ENCODE measurements around the gene LRRC27. TPM values are rescaled to one million over a fixed set of nuclear protein-coding genes. Genes with fewer than 3 reads are reported as not detected.

Gene LRRC27
- total and polyA plus RNA-seq, 8 donors, result 11.7 to 35.1 (median 28.3) TPM

GRCh38 chr10:132355754-132356153 lies 23.8 kb downstream of the LRRC27 start:
- ATAC-seq, result no peak
- H3K27ac ChIP-seq, result no peak overlapping the region
- peak in 1 of 4 donors; percentile 82 for DNase-seq
- peaks cover 0 to 14% of the 10 kb centered on the region in 2 donors for H3K36me3 ChIP-seq
- intact Hi-C loops (cut with DNase I), result no loop called here
- TF ChIP-seq CTCF (IDR thresholded peaks at IDR 0.05), result no peak
- peaks cover 0 to 4% of the 10 kb centered on the region in 2 donors for H3K4me1 ChIP-seq
- no peaks in the 10 kb centered on the region for H3K27me3 ChIP-seq
- H3K4me3 ChIP-seq, result no peak overlapping the region
- H3K9me3 ChIP-seq, result no peaks in the 10 kb centered on the region

GRCh38 chr10:132356621-132357195 lies 24.7 kb downstream of the LRRC27 start:
- peaks cover 0 to 4% of the 10 kb centered on the region in 2 donors for H3K4me1 ChIP-seq
- no peak overlapping the region for H3K27ac ChIP-seq
- no peak for TF ChIP-seq CTCF (IDR thresholded peaks at IDR 0.05)
- intact Hi-C loops (cut with DNase I), result no loop called here
- ATAC-seq, result no peak
- no peaks in the 10 kb centered on the region for H3K27me3 ChIP-seq
- H3K9me3 ChIP-seq, result no peaks in the 10 kb centered on the region
- no peak for DNase-seq
- H3K36me3 ChIP-seq, result peaks cover 0 to 16% of the 10 kb centered on the region in 2 donors
- no peak overlapping the region for H3K4me3 ChIP-seq

GRCh38 chr10:132357286-132358058 lies 25.5 kb downstream of the LRRC27 start:
- no peak for TF ChIP-seq CTCF (IDR thresholded peaks at IDR 0.05)
- DNase-seq, result peak in 1 of 4 donors; percentile 47
- no peak overlapping the region for H3K4me3 ChIP-seq
- peaks cover 0 to 4% of the 10 kb centered on the region in 2 donors for H3K4me1 ChIP-seq
- no peaks in the 10 kb centered on the region for H3K27me3 ChIP-seq
- no peaks in the 10 kb centered on the region for H3K9me3 ChIP-seq
- peaks cover 0 to 16% of the 10 kb centered on the region in 2 donors for H3K36me3 ChIP-seq
- ATAC-seq, result no peak
- intact Hi-C loops (cut with DNase I), result no loop called here
- no peak overlapping the region for H3K27ac ChIP-seq

GRCh38 chr10:132359305-132360040 lies 27.5 kb downstream of the LRRC27 start:
- Histone ChIP-seq H3K27ac (no peak overlapping the region), H3K4me1 (peaks cover 0 to 4% of the 10 kb centered on the region in 2 donors), H3K9me3 (no peaks in the 10 kb centered on the region), H3K4me3 (no peak overlapping the region), H3K27me3 (no peaks in the 10 kb centered on the region), H3K36me3 (peaks cover 0 to 15% of the 10 kb centered on the region in 2 donors)
- intact Hi-C loops (cut with DNase I), result no loop called here
- ATAC-seq, result peak; percentile 70
- no peak for TF ChIP-seq CTCF (IDR thresholded peaks at IDR 0.05)
- peak in 2 of 4 donors; percentile 40 to 75 for DNase-seq

All from left lung (tissue), 10 donors.